ENCODE data around the gene GGT5.
"Not testable (repeated sequence)": the region's sequence is repeated elsewhere in the genome, so short reads cannot be mapped to it uniquely, and the experiment has no call there.

Gene GGT5

GRCh38 chr22:24207264-24208011 is 37.4 kb downstream of the GGT5 start:
- DNase-seq, result no peak

DNA sequence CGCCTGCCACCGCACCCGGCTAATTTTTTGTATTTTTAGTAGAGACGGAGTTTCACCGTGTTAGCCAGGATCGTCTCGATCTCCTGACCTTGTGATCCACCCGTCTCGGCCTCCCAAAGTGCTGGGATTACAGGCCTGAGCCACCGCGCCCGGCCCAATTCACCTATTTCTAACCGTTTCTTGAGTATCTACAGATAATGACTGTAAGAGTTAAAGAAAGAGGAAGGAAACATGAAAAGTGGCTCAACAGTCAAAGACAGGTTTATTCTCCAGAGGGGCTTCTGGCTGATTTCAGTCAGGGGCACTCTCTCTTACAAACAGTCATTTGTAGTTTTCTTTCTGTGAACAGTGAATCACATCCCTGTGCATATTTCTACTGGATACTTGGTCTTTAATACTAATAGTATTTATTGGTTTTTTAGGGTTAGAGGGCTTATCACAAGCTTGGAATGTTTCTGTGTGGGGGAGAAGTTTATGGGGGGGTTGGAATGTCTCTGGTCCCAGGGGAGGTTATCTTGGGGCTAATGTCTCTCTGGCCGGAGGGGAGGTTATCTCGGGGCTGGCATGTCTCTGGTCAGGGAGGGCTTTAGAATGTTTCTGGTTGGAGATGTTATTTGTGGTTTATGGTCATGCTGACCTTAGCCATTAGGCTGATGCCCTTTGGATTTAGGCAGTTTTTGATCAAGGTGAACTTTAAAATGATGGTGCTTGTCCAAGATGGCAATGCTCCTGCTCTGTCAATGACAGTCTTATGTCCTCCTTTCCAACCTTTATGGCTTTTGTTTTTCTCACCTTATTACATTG is 38.2 kb downstream of the GGT5 start:
- not testable (repeated sequence) for DNase-seq

- DNase-seq, result no peak
Observed at GRCh38 chr22:24205438-24206195, 39.3 kb downstream of the GGT5 start.

- not testable (repeated sequence) for DNase-seq
Observed at GRCh38 chr22:24203856-24204255, 41.0 kb downstream of the GGT5 start.

DNA sequence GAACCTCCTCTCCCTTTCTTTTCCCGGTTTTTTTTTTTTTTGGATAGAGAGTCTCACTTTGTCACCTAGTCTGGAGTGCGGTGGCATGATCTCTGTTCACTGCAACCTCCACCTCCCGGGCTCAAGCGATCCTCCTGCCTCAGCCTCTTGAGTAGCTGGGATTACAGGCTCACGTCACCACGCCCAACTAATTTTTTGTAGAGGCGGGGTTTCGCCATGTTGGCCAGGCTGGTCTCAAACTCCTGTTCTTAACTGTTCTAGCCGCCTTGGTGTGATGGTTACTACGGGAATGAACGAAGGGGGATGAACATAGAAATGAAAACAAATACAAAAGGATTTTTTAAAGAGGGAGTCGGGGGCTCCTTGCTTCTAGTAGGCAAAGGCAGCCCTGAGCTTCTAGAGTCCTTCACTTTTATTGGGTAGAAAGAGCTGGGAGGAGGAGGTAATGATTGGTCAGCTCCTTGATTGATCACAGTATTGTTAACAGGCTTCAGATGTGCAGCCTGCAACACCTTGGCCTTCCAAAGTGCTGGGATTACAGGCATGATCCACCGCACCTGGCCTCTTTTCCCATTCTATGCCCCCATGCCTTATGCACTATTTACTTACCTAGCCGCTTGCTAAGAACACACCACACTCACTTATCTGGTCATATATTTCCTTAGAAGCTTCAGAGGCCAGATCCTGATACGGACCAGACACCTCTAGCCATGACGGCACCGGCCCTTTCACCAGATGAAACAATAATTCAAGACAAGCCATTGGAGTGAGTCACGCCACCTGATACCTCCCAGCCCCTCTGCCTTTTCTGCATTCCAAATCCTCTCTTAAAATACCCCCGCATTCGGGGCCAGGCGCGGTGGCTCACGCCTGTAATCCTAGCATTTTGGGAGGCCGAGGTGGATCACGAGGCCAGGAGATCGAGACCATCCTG is 42.9 kb downstream of the GGT5 start:
- no peak for DNase-seq

DNA sequence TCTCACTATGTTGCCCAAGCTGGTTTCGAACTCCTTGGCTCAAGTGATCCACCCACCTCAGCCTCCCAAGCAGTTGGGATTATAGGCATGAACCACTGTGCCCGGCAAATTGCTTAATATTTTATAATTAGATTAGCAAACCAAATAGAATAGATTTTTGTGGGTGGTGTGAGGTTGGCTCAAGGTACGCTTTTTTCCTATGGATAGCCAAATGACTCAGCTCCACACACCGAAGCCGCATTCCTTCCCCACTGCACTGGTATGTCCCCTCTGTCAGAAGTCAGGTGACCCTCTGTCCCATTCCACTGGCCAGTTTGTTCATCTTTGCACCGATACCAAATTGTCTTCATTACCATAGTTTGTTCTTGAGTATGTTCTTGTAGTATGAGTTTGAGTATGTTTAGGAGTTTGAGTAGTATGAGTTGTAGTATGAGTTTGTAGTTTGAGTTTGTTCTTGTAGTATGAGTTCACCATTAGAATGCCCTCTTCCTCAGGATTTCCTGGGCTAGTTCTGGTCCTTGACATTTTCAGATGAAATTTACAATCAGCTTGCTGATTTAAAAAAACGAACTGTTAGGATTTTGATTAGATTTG is 44.2 kb downstream of the GGT5 start:
- DNase-seq, result no peak

DNA sequence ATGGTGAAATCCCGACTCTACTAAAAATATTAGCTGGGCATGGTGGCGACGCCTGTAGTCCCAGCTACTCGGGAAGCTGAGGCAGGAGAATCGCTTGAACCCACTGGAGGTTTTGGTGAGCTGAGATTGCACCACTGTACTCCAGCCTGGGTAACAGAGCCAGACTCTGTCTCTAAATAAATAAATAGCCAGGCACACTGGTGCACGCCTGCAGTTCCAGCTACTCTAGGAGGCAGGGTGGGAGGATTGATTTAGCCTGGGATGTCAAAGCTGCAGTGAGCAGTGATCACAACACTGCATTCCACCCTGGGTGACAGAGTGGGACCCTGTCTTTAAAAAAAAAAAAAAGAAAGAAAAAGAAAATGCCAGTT is 46.2 kb downstream of the GGT5 start:
- no peak for DNase-seq

GRCh38 chr22:24191893-24192292 is 53.0 kb downstream of the GGT5 start:
- DNase-seq, result no peak

- DNase-seq, result no peak
Observed at GRCh38 chr22:24191381-24191841, 53.5 kb downstream of the GGT5 start.

DNA sequence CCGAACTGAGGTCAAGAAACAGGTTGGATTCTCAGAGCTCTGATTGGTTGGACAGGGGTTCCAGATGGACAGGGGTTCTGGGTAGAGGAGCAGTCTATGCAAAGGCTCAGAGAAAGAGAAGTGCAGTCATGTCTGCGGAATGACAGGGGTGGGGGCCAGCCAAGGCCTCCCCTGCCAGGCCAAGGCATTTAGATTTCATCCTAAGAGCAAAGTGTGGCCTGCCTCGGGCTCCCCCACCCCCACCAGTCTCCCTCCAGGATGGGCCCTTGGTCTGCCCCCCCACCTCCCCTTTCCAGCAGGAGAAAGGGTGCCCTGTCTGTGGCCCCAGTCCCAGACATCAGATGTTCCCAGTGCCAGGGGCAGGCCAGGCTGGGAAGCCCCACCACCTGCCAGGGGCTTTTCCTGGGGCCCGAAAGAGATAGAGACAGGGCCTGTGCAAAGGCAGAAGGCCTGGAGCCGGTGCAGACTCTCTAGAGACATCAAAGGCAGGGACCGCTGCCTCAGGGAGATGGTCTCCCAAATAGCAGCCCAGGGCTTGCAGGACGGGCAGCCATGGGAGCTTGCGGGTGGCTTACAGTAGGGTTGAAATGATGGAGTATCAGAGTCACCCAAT is 54.2 kb downstream of the GGT5 start:
- no peak for DNase-seq

DNA sequence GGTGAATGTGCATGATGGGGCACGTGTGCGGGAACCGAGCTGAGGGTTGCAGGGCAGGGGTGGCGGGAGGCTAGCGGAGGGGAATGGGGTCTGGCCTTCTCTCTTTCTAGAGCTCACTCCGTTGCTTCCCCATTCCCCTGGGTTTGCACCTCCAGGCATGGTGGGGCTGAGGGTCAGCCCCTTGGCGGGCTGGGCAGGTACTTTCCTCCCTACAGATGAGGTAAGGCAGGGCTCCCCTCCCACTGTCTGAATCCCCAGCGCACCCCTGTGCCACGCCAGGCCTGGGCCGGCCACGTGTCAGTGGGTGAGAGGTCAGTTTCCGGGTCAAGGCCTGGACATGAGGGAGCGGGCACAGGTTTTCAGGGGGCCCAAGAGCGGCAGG is 54.7 kb downstream of the GGT5 start:
- no peak for DNase-seq

- DNase-seq, result peak in 20 of 56 donors; percentile 8 to 51 (median 27)
Observed at GRCh38 chr22:24189249-24190158, 55.4 kb downstream of the GGT5 start.

- DNase-seq, result no peak
Observed at GRCh38 chr22:24188705-24189248, 56.1 kb downstream of the GGT5 start.

- no peak for DNase-seq
Observed at GRCh38 chr22:24187731-24188644, 56.9 kb downstream of the GGT5 start.

DNA sequence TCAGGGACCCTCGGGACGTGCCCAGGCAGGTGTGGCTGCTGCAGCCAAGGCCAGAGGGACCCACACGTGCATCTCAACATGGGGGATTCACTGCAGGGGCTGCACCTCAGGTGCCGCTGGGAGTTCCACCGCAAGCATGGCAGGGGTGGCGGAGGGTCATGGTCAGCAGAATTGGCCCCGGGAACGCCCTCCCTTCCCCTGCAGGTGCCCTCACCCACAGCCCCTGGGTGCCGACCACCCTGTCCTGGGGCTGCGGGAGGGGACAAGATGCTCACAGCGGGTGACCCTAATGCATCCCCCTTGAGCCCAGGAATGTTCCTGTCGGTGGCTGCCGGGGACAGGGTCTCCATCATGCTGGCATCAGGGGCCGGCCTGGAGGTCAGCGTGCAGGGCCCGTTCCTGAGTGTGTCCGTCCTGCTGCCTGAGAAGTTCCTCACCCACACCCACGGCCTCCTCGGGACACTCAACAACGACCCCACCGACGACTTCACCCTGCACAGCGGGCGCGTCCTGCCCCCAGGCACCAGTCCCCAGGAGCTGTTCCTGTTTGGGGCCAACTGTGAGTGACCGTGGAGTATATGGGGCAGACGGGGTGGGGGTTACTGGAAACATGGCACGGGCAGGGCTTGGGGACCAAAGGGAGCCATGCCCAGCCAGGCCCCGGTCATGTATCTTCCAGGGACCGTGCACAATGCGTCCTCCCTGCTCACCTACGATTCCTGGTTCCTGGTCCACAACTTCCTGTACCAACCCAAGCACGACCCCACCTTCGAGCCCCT is 57.8 kb downstream of the GGT5 start:
- no peak for DNase-seq

- no peak for DNase-seq
Observed at GRCh38 chr22:24186352-24186740, 58.5 kb downstream of the GGT5 start.
